K562 (cell line): ENCODE measurements around the gene CIAO3. TPM values are rescaled to one million over a fixed set of nuclear protein-coding genes. Genes with fewer than 3 reads are reported as not detected.

ENCODE experiments used
- MNT ChIP-seq, 2 experiments: fragments of 450-650 bp; conservative IDR thresholded peaks; 2 replicates each; pipeline ENCODE4 v1.6.1; 2017; ENCODE audit warnings: mild to moderate bottlenecking in 2 of 2, moderate library complexity in 2 of 2
- MXD1 ChIP-seq: fragments of 250-450 bp; sonication (Bioruptor Pico); IDR thresholded peaks from 2 replicates; pipeline ENCODE4 v1.8.0; 2021; ENCODE audit warnings: borderline replicate concordance, mild to moderate bottlenecking, moderate library complexity; ENCODE audit not compliant: poor library complexity, severe bottlenecking
- NFIC ChIP-seq: fragments of 450-650 bp; IDR thresholded peaks from 2 replicates; pipeline ENCODE4 v1.6.1; 2017; ENCODE audit warnings: mild to moderate bottlenecking, inconsistent platforms
- NR1H2 ChIP-seq: sonication (generic); formaldehyde crosslinking; IDR thresholded peaks from 2 replicates; pipeline ENCODE4 v1.4.0; 2020; ENCODE audit warnings: mild to moderate bottlenecking, missing genetic modification reagents
- PHB ChIP-seq: fragments of 250-450 bp; sonication (Bioruptor Pico); IDR thresholded peaks from 2 replicates; pipeline ENCODE4 v1.5.0; 2021
- PTBP1 ChIP-seq: fragments of 200-400 bp; formaldehyde crosslinking; IDR thresholded peaks from 2 replicates; pipeline ENCODE4 v1.6.1; 2017; ENCODE audit warnings: low read depth, low read length
- REST ChIP-seq, 2 experiments: fragments of 450-650 bp; formaldehyde crosslinking in 1 of 2; IDR thresholded peaks; 2 replicates each; pipeline versions ENCODE4 v1.4.0 to v1.6.1; 2014 to 2020; ENCODE audit warnings: mild to moderate bottlenecking in 2 of 2, borderline replicate concordance in 1 of 2, low read depth in 1 of 2
- THRB ChIP-seq: fragments of 450-650 bp; formaldehyde crosslinking; conservative IDR thresholded peaks from 2 replicates; pipeline ENCODE4 v1.4.0; 2022; ENCODE audit warnings: mild to moderate bottlenecking, missing genetic modification characterization
- ZBED1 ChIP-seq: IDR thresholded peaks from 2 replicates; pipeline ENCODE4 v1.6.1; 2014
- ZFP91 ChIP-seq: sonication (generic); formaldehyde crosslinking; IDR thresholded peaks from 2 replicates; pipeline ENCODE4 v1.8.0; 2022; ENCODE audit warnings: mild to moderate bottlenecking, missing genetic modification reagents
- ZNF212 ChIP-seq: fragments of 450-650 bp; formaldehyde crosslinking; IDR thresholded peaks from 2 replicates; pipeline ENCODE4 v1.4.0; 2020; ENCODE audit warnings: mild to moderate bottlenecking
- ZNF24 ChIP-seq: fragments of 450-650 bp; IDR thresholded peaks from 2 replicates; pipeline ENCODE4 v1.6.1; 2016
- polyA plus RNA-seq, 8 experiments: library from polyadenylated mRNA; depleted of rRNA in 4 of 8; stranded (reverse) in 5 of 8; unstranded in 3 of 8; fragments of >200 nt; fragmentation: Nextera tagmentation in 2 of 8; fragmentation: Illumina TruSeq in 1 of 8; extraction: Ambion mirVana in 2 of 8; extraction: Trizol in 1 of 8; gene quantifications; 2 replicates each; pipeline versions ENCODE4 v1.2.1 to v1.2.3, GENCODE V29; 2011 to 2014; ENCODE audit warnings: inconsistent platforms in 1 of 8, missing spikeins in 1 of 8
- total RNA-seq, 7 experiments: library from RNA; depleted of rRNA in 6 of 7; stranded (reverse); fragments of >200 nt in 6 of 7; fragmentation: Illumina TruSeq in 2 of 7; extraction: Trizol in 2 of 7; gene quantifications; 2 replicates each; pipeline versions ENCODE4 v1.2.1 to v1.2.3, GENCODE V29; 2011 to 2021; ENCODE audit warnings: low replicate concordance in 1 of 7

Gene CIAO3
- total and polyA plus RNA-seq, 9 of the 15 experiments (the other 6 are each of a cell fraction or from before 2014, with no cell fraction given): 2.2 to 35.6 (median 18.7) TPM

GRCh38 chr16:683396-684070 is 57.3 kb downstream of the CIAO3 start (continued):
- no peak for TF ChIP-seq REST (IDR thresholded peaks at IDR 0.05; ENCODE audit: borderline replicate concordance)
- TF ChIP-seq REST (CRISPR knock-in tag; IDR thresholded peaks at IDR 0.05; ENCODE audit: low read depth): peak; percentile 81; the same call in 1 of the 2 replicates
- TF ChIP-seq ZNF24: no peak
- 0 out of 2 replicates have a peak, but pooled peaks have one; percentile 66 for TF ChIP-seq NR1H2 (CRISPR knock-in tag)
- TF ChIP-seq ZFP91: no peak
- 0 out of 2 replicates have a peak, but pooled peaks have one; percentile 55 for TF ChIP-seq PHB (CRISPR knock-in tag)
- no peak for TF ChIP-seq MNT (conservative IDR thresholded peaks at IDR 0.05)
- TF ChIP-seq ZNF212: 0 out of 2 replicates have a peak, but pooled peaks have one; percentile 8
- 0 out of 2 replicates have a peak, but pooled peaks have one; percentile 20 for TF ChIP-seq ZBED1
- 0 out of 2 replicates have a peak, but pooled peaks have one; percentile 53 for TF ChIP-seq THRB
- no peak for TF ChIP-seq MXD1
- TF ChIP-seq NFIC: 0 out of 2 replicates have a peak, but pooled peaks have one; percentile 6
- 0 out of 2 replicates have a peak, but pooled peaks have one; percentile 29 for TF ChIP-seq PTBP1
